Measurements from ENCODE around the gene ZP4. TPM values are rescaled to one million over a fixed set of nuclear protein-coding genes. Genes with fewer than 3 reads are reported as not detected.

ZP4 gene
- total and polyA plus RNA-seq, 2 experiments from 2014 or later = not detected

DNA sequence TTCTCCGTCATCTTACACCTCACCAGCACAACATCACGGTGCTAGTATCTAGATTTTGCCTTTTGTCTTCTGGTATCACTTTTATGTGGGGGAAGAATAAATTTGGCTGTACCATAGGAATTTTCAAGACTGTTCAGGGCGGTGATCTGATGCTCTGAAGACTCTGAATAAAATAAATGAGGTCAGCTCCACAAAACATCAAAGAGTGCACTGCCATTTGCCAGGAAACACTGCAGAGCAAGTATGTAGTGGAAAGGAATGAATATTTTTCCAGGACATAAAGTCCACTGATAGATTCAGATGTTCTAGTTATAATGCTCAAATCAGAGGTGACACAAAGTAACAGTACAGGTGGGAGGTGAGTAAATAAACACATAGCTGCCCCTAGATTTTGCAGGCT is 56.3 kb downstream of the ZP4 start:
- no peak overlapping the region for H3K27ac ChIP-seq (ENCODE audit: low read depth)

More for the DNA sequence above, 56.3 kb downstream of the ZP4 start:
- Histone ChIP-seq H3K27me3 (ENCODE audit: insufficient read depth) (no peaks in the 10 kb centered on the region; the same call in 1 of the 2 replicates), H3K4me2 (no peak overlapping the region), H3F3A (replicated peaks; ENCODE audit: low read depth) (no peaks in the 10 kb centered on the region), H3K79me2 (replicated peaks; ENCODE audit: insufficient read depth) (no peaks in the 10 kb centered on the region), H4K20me1 (replicated peaks; ENCODE audit: insufficient read depth) (no peaks in the 10 kb centered on the region), H3K36me3 (ENCODE audit: insufficient read depth) (no peaks in the 10 kb centered on the region), H2AFZ (0 out of 2 replicates have a peak overlapping the region, but pooled peaks have one; percentile 11), H3K4me3 (no peak overlapping the region), H3K9me2 (ENCODE audit: insufficient read depth) (peaks cover 12% of the 10 kb centered on the region), H3K4me1 (ENCODE audit: insufficient read depth) (peaks cover 37% of the 10 kb centered on the region)
- Mint-ChIP-seq H3K4me3 (no peak overlapping the region), H3K4me1 (peaks cover 42% of the 10 kb centered on the region), H3K27me3 (ENCODE audit: insufficient read depth, low read depth, poor library complexity) (peaks cover 7% of the 10 kb centered on the region), H3K9me3 (peaks cover 3% of the 10 kb centered on the region; the same call in 1 of the 3 replicates), H3K27ac (no peak overlapping the region), H3K36me3 (ENCODE audit: low read depth) (peaks cover 9% of the 10 kb centered on the region)
- ATAC-seq (no peak), DNase-seq (ENCODE audit: low spot score) (no peak)
- no peak for TF ChIP-seq ZNF331 (CRISPR knock-in tag; IDR thresholded peaks at IDR 0.05; ENCODE audit: low read depth)
- no peak for TF ChIP-seq EZH2 (IDR thresholded peaks at IDR 0.05; ENCODE audit: low read depth, unreplicated experiment)
- no peak for TF ChIP-seq CREB1 (CRISPR knock-in tag; IDR thresholded peaks at IDR 0.05; ENCODE audit: low read depth)
- TF ChIP-seq, protein P1, sequence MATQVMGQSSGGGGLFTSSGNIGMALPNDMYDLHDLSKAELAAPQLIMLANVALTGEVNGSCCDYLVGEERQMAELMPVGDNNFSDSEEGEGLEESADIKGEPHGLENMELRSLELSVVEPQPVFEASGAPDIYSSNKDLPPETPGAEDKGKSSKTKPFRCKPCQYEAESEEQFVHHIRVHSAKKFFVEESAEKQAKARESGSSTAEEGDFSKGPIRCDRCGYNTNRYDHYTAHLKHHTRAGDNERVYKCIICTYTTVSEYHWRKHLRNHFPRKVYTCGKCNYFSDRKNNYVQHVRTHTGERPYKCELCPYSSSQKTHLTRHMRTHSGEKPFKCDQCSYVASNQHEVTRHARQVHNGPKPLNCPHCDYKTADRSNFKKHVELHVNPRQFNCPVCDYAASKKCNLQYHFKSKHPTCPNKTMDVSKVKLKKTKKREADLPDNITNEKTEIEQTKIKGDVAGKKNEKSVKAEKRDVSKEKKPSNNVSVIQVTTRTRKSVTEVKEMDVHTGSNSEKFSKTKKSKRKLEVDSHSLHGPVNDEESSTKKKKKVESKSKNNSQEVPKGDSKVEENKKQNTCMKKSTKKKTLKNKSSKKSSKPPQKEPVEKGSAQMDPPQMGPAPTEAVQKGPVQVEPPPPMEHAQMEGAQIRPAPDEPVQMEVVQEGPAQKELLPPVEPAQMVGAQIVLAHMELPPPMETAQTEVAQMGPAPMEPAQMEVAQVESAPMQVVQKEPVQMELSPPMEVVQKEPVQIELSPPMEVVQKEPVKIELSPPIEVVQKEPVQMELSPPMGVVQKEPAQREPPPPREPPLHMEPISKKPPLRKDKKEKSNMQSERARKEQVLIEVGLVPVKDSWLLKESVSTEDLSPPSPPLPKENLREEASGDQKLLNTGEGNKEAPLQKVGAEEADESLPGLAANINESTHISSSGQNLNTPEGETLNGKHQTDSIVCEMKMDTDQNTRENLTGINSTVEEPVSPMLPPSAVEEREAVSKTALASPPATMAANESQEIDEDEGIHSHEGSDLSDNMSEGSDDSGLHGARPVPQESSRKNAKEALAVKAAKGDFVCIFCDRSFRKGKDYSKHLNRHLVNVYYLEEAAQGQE (IDR thresholded peaks at IDR 0.05; ENCODE audit: unreplicated experiment) = no peak
- no peak for TF ChIP-seq STAT1 (IDR thresholded peaks at IDR 0.05; ENCODE audit: unreplicated experiment)
- TF ChIP-seq, protein P2, sequence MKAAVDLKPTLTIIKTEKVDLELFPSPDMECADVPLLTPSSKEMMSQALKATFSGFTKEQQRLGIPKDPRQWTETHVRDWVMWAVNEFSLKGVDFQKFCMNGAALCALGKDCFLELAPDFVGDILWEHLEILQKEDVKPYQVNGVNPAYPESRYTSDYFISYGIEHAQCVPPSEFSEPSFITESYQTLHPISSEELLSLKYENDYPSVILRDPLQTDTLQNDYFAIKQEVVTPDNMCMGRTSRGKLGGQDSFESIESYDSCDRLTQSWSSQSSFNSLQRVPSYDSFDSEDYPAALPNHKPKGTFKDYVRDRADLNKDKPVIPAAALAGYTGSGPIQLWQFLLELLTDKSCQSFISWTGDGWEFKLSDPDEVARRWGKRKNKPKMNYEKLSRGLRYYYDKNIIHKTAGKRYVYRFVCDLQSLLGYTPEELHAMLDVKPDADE (IDR thresholded peaks at IDR 0.05) = no peak
- TF ChIP-seq NANOG (IDR thresholded peaks at IDR 0.05; ENCODE audit: borderline replicate concordance) = no peak
- no peak for TF ChIP-seq JUNB (IDR thresholded peaks at IDR 0.05; ENCODE audit: unreplicated experiment)
- TF ChIP-seq, protein P3, sequence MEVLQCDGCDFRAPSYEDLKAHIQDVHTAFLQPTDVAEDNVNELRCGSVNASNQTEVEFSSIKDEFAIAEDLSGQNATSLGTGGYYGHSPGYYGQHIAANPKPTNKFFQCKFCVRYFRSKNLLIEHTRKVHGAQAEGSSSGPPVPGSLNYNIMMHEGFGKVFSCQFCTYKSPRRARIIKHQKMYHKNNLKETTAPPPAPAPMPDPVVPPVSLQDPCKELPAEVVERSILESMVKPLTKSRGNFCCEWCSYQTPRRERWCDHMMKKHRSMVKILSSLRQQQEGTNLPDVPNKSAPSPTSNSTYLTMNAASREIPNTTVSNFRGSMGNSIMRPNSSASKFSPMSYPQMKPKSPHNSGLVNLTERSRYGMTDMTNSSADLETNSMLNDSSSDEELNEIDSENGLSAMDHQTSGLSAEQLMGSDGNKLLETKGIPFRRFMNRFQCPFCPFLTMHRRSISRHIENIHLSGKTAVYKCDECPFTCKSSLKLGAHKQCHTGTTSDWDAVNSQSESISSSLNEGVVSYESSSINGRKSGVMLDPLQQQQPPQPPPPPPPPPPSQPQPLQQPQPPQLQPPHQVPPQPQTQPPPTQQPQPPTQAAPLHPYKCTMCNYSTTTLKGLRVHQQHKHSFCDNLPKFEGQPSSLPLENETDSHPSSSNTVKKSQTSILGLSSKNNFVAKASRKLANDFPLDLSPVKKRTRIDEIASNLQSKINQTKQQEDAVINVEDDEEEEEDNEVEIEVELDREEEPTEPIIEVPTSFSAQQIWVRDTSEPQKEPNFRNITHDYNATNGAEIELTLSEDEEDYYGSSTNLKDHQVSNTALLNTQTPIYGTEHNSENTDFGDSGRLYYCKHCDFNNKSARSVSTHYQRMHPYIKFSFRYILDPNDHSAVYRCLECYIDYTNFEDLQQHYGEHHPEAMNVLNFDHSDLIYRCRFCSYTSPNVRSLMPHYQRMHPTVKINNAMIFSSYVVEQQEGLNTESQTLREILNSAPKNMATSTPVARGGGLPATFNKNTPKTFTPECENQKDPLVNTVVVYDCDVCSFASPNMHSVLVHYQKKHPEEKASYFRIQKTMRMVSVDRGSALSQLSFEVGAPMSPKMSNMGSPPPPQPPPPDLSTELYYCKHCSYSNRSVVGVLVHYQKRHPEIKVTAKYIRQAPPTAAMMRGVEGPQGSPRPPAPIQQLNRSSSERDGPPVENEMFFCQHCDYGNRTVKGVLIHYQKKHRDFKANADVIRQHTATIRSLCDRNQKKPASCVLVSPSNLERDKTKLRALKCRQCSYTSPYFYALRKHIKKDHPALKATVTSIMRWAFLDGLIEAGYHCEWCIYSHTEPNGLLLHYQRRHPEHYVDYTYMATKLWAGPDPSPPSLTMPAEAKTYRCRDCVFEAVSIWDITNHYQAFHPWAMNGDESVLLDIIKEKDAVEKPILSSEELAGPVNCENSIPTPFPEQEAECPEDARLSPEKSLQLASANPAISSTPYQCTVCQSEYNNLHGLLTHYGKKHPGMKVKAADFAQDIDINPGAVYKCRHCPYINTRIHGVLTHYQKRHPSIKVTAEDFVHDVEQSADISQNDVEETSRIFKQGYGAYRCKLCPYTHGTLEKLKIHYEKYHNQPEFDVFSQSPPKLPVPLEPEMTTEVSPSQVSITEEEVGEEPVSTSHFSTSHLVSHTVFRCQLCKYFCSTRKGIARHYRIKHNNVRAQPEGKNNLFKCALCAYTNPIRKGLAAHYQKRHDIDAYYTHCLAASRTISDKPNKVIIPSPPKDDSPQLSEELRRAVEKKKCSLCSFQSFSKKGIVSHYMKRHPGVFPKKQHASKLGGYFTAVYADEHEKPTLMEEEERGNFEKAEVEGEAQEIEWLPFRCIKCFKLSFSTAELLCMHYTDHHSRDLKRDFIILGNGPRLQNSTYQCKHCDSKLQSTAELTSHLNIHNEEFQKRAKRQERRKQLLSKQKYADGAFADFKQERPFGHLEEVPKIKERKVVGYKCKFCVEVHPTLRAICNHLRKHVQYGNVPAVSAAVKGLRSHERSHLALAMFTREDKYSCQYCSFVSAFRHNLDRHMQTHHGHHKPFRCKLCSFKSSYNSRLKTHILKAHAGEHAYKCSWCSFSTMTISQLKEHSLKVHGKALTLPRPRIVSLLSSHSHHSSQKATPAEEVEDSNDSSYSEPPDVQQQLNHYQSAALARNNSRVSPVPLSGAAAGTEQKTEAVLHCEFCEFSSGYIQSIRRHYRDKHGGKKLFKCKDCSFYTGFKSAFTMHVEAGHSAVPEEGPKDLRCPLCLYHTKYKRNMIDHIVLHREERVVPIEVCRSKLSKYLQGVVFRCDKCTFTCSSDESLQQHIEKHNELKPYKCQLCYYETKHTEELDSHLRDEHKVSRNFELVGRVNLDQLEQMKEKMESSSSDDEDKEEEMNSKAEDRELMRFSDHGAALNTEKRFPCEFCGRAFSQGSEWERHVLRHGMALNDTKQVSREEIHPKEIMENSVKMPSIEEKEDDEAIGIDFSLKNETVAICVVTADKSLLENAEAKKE (CRISPR knock-in tag; IDR thresholded peaks at IDR 0.05) = no peak

Data from GM23338 (cell line).